Testis (tissue), 3 donors: ENCODE results near the gene TNPO3. TPM values are rescaled to one million over a fixed set of nuclear protein-coding genes. Genes with fewer than 3 reads are reported as not detected.

Experiments
- DNase-seq: peaks from one replicate; pipeline ENCODE4 v3.0.0-alpha.2; 2019
- H3K27ac ChIP-seq, 2 donors: fragments of 200-600 bp; sonication (generic); one replicate each; pipeline ENCODE4 v1.5.1; 2019
- H3K27me3 ChIP-seq: fragments of 200-600 bp; sonication (generic); one replicate; pipeline ENCODE4 v1.5.1; 2019
- H3K36me3 ChIP-seq: fragments of 200-600 bp; sonication (generic); one replicate; pipeline ENCODE4 v1.5.1; 2017; ENCODE audit warnings: low read depth; ENCODE audit errors: missing control alignments
- H3K4me1 ChIP-seq: fragments of 200-600 bp; sonication (generic); one replicate; pipeline ENCODE4 v1.5.1; 2019
- H3K4me3 ChIP-seq, 2 donors: fragments of 200-600 bp; sonication (generic); one replicate each; pipeline ENCODE4 v1.5.1; 2017 to 2019
- H3K9me3 ChIP-seq: fragments of 200-600 bp; sonication (generic); one replicate; pipeline ENCODE4 v1.5.1; 2017
- CTCF ChIP-seq, 3 experiments: fragments of 450-650 bp in 2 of 3; fragments of 200-600 bp in 1 of 3; sonication (generic) in 1 of 3; IDR thresholded peaks; one replicate each; pipeline ENCODE4 v1.5.1; 2016 to 2019; ENCODE audit warnings: antibody characterized with exemption in 3 of 3, mild to moderate bottlenecking in 2 of 3, moderate library complexity in 1 of 3
- POLR2A ChIP-seq: fragments of 450-650 bp; IDR thresholded peaks from one replicate; pipeline ENCODE4 v1.6.1; 2017; ENCODE audit warnings: antibody characterized with exemption, mild to moderate bottlenecking, moderate library complexity
- WGBS, 2 donors: methylation state at CpG; one replicate each; pipeline ENCODE4 v1.1.5; 2018; 5-methylcytosine and 5-hydroxymethylcytosine counted together
- intact Hi-C: fragments of 100-400 bp; cut with DNase I; formaldehyde crosslinking; loops from one replicate; pipeline ENCODE4 v1.15.1; 2023; ENCODE audit warnings: low total_unique reads
- polyA plus RNA-seq: library from polyadenylated mRNA; stranded (reverse); fragments of 350-450 nt; fragmentation: Illumina TruSeq; extraction: RNeasy Lipid Tissue Mini Kit (QIAGEN cat#74804); gene quantifications from one replicate; pipeline ENCODE4 v1.2.3, GENCODE V29; 2014; ENCODE audit warnings: low read depth, low replicate concordance; ENCODE audit not compliant: insufficient read depth
- total RNA-seq, 2 donors: library from RNA; depleted of rRNA; stranded (reverse); fragments of >200 nt; gene quantifications; one replicate each; pipeline ENCODE4 v1.2.3, GENCODE V29; 2016

Gene TNPO3
- total and polyA plus RNA-seq, 3 donors from 2014 or later: 52.5 to 62.8 (median 55.5) TPM

DNA sequence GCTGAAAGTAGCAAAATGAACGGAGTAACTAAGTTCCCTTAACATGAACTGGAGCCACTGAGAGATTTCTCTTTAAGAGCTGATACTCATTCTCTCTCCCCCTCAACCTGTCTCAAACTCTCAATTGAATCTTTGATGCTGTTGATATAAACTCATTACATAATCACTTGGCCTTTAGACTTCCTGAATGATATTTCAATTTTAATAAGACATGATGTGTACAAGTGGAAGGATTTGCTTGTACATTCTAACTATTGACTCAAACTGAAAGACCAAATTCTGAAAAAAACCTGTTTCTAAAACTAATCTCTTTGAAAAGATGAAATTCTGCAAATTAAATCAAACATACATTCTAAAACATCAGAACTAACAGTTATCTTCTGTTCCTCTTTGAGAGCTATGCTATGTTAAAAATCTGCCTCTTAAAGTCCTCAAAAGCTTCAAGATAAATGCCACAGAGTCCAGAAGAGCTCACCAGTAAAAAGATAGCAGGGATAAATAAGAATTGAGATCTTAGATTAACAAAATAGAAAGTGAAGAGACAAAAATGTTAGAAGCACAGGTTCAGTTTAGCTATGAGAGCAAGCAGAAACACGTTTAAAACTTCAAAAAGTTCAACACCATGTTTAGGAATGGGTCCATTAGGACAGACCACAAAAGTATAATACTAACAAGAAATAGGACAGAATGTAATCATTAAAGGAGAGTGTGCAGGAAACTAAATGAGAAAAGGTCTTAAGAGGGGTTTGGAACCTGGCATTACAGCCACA is 46.1 kb downstream of the TNPO3 start:
- WGBS, 2 donors: 55 to 67% methylated on average over 2 of the region's 2 CpGs
- Histone ChIP-seq H3K27ac (no peak overlapping the region), H3K4me3 (no peak overlapping the region), H3K4me1 (no peaks in the 10 kb centered on the region), H3K9me3 (no peaks in the 10 kb centered on the region), H3K36me3 (no peaks in the 10 kb centered on the region), H3K27me3 (no peaks in the 10 kb centered on the region)
- intact Hi-C loops: no loop called here
- DNase-seq: no peak
- TF ChIP-seq POLR2A (no peak), CTCF (IDR thresholded peaks at IDR 0.05) (no peak)

- H3K9me3 ChIP-seq: no peaks in the 10 kb centered on the region
- TF ChIP-seq CTCF (IDR thresholded peaks at IDR 0.05) (no peak), POLR2A (no peak)
- no peak overlapping the region for H3K27ac ChIP-seq
- H3K36me3 ChIP-seq: no peaks in the 10 kb centered on the region
- no peaks in the 10 kb centered on the region for H3K27me3 ChIP-seq
- H3K4me1 ChIP-seq: no peaks in the 10 kb centered on the region
- H3K4me3 ChIP-seq: no peak overlapping the region
- WGBS, 2 donors: 71 to 95% methylated on average over 4 of the region's 4 CpGs
- no peak for DNase-seq
- intact Hi-C loops: no loop called here
Observed at GRCh38 chr7:129007572-129007971, 47.3 kb downstream of the TNPO3 start.

GRCh38 chr7:129006636-129007414 is 48.1 kb downstream of the TNPO3 start:
- WGBS, 2 donors: 84 to 86% methylated on average over 3 of the region's 3 CpGs

GRCh38 chr7:129005186-129005585 is 49.7 kb downstream of the TNPO3 start:
- H3K27me3 ChIP-seq: no peaks in the 10 kb centered on the region
- no peak overlapping the region for H3K27ac ChIP-seq
- intact Hi-C loops: no loop called here
- no peak overlapping the region for H3K4me3 ChIP-seq
- no peaks in the 10 kb centered on the region for H3K36me3 ChIP-seq
- TF ChIP-seq CTCF (IDR thresholded peaks at IDR 0.05) (no peak), POLR2A (no peak)
- no peak for DNase-seq
- 85 to 87% methylated on average over 4 of the region's 4 CpGs for WGBS, 2 donors
- no peaks in the 10 kb centered on the region for H3K9me3 ChIP-seq
- no peaks in the 10 kb centered on the region for H3K4me1 ChIP-seq

More at GRCh38 chr7:129006636-129007414, 48.1 kb downstream of the TNPO3 start:
- H3K4me1 ChIP-seq: no peaks in the 10 kb centered on the region
- intact Hi-C loops: no loop called here
- TF ChIP-seq POLR2A (no peak), CTCF (IDR thresholded peaks at IDR 0.05) (no peak)
- no peak overlapping the region for H3K4me3 ChIP-seq
- H3K36me3 ChIP-seq: no peaks in the 10 kb centered on the region
- no peaks in the 10 kb centered on the region for H3K27me3 ChIP-seq
- H3K27ac ChIP-seq: no peak overlapping the region
- no peak for DNase-seq
- no peaks in the 10 kb centered on the region for H3K9me3 ChIP-seq
